D721Med (cell line): ENCODE measurements around the gene ERCC8.

Source experiments
- DNase-seq: peaks from one replicate; pipeline ENCODE4 v3.0.0; 2011; ENCODE audit warnings: low spot score; ENCODE audit not compliant: insufficient read length
- FAIRE-seq: peaks from 2 replicates; lab custom pipeline; 2011; peaks lifted over from hg19 to GRCh38; lab: Jason Lieb, UNC
- TF ChIP-seq, protein P1 (sequence below): IDR thresholded peaks from 2 replicates; pipeline ENCODE4 v1.5.1; 2012; ENCODE audit warnings: mild to moderate bottlenecking, control low read depth; ENCODE audit not compliant: insufficient read depth; ENCODE audit errors: missing control alignments

The ERCC8 gene

DNA sequence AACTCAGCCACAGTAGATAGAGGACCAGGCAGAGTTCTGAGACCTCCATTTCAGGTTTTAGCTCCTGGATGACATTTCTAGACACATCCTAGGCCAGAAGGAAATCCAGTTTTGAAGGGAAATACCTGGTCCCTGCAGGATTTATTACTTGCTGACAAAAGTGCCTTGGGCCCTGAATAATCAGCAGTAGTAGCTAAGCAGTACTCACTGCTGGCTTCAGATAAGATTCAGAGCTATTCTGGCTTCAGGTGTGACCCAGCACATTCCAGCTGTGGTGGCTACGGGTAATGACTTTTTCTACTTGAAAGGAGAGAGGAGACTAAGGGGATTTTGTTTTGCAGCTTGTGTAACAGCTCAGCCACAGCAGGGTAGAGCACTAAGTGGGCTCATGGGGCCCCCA is 34.1 kb upstream of the ERCC8 start:
- FAIRE-seq = no peak
- DNase-seq = no peak
- TF ChIP-seq, protein P1, sequence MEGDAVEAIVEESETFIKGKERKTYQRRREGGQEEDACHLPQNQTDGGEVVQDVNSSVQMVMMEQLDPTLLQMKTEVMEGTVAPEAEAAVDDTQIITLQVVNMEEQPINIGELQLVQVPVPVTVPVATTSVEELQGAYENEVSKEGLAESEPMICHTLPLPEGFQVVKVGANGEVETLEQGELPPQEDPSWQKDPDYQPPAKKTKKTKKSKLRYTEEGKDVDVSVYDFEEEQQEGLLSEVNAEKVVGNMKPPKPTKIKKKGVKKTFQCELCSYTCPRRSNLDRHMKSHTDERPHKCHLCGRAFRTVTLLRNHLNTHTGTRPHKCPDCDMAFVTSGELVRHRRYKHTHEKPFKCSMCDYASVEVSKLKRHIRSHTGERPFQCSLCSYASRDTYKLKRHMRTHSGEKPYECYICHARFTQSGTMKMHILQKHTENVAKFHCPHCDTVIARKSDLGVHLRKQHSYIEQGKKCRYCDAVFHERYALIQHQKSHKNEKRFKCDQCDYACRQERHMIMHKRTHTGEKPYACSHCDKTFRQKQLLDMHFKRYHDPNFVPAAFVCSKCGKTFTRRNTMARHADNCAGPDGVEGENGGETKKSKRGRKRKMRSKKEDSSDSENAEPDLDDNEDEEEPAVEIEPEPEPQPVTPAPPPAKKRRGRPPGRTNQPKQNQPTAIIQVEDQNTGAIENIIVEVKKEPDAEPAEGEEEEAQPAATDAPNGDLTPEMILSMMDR = no peak

- FAIRE-seq (no peak), DNase-seq (no peak)
- TF ChIP-seq, protein P1 = no peak
These were observed 33.3 kb upstream of the ERCC8 start for GRCh38 chr5:60977956-60978737.

DNA sequence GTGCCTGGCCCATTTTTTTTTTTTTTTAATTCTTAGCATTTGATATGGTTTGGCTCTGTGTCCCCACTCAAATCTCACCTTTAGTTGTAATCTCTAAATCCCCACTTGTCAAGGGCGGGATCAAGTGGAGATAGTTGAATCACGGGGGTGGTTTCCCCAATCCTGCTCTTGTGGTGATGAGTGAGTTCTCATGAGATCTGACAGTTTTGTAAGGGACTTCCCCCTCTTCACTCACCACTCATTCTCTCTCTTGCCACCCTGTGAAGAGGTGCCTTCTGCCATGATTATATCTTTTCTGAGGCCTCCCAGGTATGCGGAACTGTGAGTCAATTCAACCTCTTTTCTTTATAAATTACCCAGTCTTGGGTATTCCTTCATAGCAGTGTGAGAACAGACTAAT is 27.4 kb upstream of the ERCC8 start:
- FAIRE-seq (no peak), DNase-seq (no peak)
- TF ChIP-seq, protein P1 = no peak

DNA sequence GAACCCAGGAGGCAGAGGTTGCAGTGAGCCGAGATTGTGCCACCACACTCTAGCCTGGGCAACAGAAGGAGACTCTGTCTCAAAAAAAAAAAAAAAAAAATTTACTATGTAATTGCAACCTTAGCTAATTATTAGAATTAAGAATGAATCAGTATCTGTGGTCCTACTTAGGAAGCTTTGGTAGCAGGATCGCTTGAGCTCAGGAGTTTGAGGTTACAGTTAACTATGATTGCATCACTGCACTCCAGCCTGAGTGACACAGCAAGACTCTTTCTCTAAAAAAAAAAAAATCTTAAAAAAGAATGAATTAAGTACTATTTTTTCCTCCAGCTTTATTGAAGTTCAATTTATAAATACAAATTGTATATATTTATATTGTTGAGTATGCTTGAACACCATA is 16.8 kb upstream of the ERCC8 start:
- DNase-seq = no peak
- TF ChIP-seq, protein P1 = no peak
- FAIRE-seq = no peak

DNA sequence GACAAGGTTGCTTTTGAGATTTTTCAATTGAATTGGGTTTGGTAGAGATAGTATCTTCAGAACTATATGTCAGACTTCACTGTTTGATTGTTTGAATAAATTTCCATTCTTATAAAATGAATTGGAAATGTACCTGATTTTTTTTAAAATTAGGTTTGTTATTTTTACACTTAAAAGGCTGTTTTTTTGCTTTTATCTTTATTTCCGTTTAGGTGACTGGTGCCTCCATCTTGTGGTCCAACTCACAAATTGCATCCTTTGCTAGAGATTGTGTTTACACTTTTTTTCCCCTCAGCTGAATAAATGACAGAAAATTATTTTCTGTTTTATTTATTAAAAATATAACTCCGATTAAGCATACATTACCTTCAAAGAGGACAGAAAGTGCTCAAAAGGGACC is 15.7 kb upstream of the ERCC8 start:
- no peak for DNase-seq
- no peak for FAIRE-seq
- TF ChIP-seq, protein P1 = peak; percentile 8

GRCh38 chr5:60959156-60959555 is 14.3 kb upstream of the ERCC8 start:
- TF ChIP-seq, protein P1 = peak; percentile 41
- DNase-seq = no peak
- no peak for FAIRE-seq

DNA sequence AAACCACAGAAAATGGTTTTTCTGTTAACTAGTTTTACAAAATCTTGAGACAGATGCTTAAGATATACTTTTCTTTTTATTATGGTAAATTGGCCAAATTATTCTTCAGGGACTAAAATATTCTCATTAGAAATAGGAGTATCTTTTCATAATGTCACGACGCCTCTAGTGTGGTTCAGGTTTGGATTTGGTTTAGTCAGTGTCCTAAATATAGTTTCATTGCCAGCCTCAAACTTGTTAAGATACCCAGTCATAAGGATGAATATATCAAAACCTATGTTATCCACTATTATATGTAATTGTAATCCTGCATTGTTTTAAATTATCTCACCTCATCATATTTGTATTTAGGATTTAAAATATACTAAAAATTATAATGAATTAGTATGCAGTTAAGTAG is 13.8 kb upstream of the ERCC8 start:
- no peak for DNase-seq
- TF ChIP-seq, protein P1 = no peak
- FAIRE-seq = no peak
